ENCODE data around the gene TPPP3.
"Not testable (repeated sequence)": the region's sequence is repeated elsewhere in the genome, so short reads cannot be mapped to it uniquely, and the experiment has no call there.

TPPP3 gene

GRCh38 chr16:67426022-67426421, 32.7 kb upstream of the TPPP3 start:
- no peak for DNase-seq (ENCODE audit: low read depth)

- DNase-seq (ENCODE audit: low read depth): no peak
Measured at GRCh38 chr16:67425580-67425979, 32.3 kb upstream of the TPPP3 start.

- no peak for DNase-seq (ENCODE audit: low read depth)
Measured at GRCh38 chr16:67425061-67425460, 31.8 kb upstream of the TPPP3 start.

GRCh38 chr16:67424261-67424615, 30.9 kb upstream of the TPPP3 start:
- no peak for DNase-seq (ENCODE audit: low read depth)

GRCh38 chr16:67423611-67424260, 30.4 kb upstream of the TPPP3 start:
- no peak for DNase-seq (ENCODE audit: low read depth)

- DNase-seq (ENCODE audit: low read depth): no peak
Measured at GRCh38 chr16:67423015-67423414, 29.7 kb upstream of the TPPP3 start.

DNA sequence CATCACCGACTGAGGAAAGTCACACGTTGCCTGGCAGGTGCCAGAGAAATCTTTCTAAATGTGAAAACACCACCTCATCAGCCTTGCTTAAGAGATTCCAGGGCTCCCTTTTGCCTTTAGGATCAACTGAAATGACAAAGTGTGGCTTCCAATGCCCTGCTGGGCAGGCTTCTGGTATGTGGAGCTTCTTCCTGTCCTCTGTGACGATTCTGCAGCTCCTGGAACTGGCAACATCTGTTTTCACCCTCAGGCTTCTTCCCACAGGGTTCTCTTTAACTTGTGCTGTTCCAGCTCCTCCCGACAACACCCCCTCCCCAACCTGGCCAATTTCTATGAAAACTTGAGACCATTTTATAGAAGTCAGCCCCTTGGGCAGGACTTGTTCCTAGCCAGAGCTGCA, 27.7 kb upstream of the TPPP3 start:
- DNase-seq (ENCODE audit: low read depth): no peak

GRCh38 chr16:67419931-67420330, 26.6 kb upstream of the TPPP3 start:
- DNase-seq (ENCODE audit: low read depth): no peak

GRCh38 chr16:67419502-67419901, 26.2 kb upstream of the TPPP3 start:
- peak; percentile 53 for DNase-seq (ENCODE audit: low read depth)

DNA sequence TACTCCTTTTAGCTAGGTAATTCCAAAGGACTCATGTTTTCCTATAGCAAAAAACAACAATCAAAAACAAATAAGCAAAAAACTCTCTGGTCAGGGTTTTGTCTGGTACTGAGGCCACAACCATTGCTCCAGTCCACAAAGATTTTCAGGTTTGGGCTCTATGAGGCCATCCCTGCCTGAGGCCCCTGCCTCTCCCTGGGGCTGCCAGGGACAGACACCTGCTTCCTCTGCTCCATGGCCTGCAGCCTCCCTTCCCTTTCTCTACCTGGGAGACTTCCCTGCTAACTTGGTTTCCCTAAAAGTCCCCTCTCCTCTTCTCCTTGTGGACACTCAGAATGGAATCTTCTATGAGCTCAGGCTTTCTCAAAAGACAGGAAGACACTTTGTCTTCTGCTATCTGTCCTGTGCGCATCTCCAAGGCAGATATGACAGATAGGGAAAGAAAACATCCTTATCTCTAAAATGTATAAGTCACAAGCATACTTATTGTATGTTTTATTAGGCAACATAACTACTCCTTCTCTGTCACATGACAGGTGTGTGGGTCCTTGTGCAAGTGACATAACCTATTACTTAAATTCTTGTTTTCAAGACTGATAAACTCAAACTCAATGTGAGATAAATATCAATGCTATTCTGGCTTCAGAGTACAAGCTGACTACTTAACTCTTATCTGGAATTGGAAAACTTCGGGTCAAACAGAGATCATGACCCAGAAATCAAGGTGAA, 24.2 kb upstream of the TPPP3 start:
- no peak for DNase-seq (ENCODE audit: low read depth)

DNA sequence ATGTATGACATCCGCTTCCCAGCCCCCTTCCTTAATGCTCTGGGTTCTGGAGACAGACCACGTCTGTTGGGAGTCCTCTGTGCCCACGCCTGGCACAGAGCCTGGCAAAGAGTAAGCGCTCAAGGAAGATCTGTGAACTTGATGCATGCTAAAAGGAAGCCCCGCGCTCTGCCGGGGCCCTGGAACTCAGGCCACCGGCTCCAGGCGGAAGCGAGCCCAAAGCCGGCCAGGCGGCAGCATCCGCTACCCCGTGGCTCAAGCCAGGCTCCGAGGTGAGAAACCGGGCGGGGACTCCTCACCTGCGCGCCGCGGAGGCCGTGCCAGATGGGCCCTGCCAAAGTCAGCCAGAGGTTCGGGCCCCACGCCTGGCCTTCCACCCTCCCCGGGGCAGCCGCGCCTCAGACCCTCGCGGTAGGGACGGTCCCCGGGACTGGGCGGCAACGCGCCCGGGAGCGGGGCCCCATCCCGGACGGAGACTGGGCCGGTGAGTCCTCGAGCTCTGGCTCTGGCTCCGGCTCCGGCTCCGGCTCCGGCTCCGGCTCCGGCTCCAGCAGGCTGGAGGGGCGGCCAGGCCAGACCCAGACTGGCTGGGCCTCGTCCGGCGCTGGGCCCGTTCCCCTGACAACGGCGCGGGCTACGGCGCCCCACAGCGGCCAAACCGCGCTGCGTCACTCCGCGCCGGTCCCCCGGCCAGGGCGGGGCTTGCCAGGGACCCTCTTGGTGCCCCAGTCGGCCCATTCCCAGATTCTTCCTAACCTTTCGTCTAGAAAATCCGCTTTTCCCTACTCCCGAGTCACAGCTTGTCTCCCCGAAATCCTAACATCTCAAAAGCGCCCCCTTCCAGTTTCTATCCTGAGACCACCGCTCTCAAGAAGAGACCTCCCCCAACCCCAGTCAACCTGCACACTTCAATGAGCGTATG, 22.8 kb upstream of the TPPP3 start, which contains the start of gene ZDHHC1:
TSS of gene ZDHHC1 (minus strand) at position 606 of the 922 bp plus-strand sequence. CDS start 8,702 bp downstream, outside the sequence.
- peak; percentile 67 for DNase-seq (ENCODE audit: low read depth)

DNA sequence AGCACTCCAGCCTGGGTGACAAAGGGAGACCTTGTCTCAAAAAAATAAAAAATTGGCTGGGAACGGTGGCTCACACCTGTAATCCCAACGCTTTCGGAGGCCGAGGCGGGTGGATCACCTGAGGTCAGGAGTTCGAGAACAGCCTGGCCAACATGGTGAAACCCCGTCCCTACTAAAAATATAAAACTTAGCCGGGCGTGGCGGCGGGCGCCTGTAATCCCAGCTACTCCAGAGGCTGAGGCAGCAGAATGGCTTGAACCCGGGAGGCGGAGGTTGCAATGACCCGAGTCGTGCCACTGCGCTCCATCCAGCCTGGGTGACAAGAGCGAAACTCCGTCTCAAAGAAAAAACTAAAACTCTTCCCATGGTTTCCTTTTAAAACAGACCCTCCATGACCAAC, 22.1 kb upstream of the TPPP3 start:
- not testable (repeated sequence) for DNase-seq (ENCODE audit: low read depth)

DNA sequence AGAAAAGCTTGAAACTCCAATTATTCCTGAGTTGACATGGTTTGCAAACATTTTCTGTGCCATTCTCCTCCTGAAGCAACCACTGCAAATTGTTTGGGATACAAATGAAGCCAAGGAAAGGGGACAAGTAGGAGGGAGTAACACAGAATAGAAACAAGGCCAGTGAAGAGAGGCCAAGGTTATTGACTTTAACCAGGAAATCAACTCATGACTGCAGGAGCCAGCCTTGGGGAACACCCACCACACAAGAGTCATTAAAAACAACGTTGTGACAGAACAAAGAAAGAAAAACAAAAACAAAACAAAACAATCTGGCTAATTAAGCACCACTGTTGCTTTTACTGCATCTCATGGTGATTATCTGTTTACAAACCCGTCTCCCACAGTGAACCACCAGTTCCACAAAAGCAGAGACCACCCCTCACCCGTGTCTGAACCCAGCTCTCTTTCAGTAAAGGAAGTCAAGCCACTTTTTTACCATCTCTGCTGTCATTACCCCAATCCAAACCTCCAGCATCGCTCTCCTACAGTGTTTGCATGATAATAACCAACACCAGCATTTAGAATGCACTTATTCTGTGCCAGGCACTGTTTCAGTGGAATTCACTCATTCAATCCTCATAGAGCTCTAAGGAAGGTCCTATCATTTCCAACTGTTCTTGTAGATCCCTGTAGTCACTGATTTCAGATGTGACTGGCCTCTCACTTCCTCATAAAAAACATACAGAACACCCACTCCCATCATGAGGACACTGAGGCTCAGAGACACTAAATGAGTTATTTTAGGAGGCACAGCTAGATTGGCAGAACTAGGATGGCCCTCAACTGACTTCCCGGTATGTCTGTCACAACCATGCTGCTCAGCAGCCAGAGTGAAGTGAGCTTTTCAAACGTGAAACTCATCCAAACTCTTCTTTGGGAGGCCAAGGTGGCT, 20.9 kb upstream of the TPPP3 start:
- no peak for DNase-seq (ENCODE audit: low read depth)

DNA sequence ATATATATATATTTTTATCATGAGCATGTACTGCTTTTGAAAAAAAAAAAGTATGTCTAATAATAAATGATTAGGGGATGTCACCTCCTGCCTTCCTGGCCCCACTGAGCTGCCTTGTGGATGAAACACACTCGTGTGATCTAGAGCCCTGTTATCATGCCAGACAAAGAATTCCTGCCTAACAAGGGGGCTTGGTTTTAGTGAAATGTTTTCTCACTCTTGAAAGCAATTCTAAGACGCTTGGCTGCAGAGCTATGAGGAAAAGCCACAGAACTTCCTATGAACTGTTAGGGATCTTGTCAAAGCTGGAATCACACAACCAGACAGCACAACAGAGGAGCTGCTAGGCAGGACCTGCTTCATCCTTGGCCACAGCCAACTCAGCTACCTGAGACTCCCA, 19.0 kb upstream of the TPPP3 start:
- no peak for DNase-seq (ENCODE audit: low read depth)

GRCh38 chr16:67411339-67411738, 18.0 kb upstream of the TPPP3 start:
- no peak for DNase-seq (ENCODE audit: low read depth)

DNA sequence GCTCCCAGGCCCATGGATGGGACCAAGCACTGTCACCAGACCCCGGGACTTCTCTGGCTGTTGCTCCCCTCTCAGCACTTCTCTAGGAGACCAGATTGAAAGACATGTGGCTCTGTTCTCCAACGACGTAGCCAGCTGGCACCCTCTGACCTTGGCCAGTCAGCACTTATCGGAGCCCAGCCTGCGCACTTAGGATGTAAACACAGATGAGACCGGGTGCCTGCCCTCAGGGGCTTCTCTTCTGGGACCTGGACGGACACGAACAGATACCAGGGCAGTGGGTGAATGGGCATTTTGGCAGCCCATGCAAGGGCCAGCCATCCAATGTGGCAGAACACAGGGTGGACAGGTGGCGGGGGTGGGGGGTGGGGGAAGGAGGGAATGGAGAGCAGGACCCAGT, 16.3 kb upstream of the TPPP3 start:
- no peak for DNase-seq (ENCODE audit: low read depth)

DNA sequence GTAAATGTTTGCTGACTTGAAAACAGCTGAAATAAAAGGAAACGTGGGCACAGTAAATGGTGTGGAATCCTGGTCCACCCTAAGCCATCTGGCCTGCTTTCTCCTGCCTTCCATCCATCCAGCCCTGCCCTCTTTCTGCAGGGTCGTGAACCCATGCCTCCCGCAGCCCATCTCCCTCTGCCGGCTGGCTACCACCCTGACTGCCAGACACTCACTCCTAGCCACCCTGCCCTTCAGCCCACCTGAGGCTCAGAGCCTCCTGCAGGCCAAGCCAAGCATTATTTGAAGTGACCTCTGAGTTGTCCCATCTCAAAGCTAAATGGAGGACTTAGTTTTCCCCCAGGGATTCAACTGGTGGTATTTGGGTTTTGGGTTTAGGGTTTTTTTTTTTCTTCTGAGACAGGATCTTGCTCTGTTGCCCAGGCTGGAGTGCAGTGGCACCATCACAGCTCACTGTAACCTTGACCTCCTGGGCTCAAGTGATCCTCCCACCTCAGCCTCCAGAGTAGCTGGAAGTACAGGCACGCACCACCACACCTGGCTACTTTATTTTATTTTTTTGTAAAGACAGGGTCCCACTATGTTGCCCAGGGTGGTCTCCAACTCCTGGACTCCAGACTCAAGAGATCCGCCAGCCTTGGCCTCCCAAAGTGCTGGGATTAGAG, 14.6 kb upstream of the TPPP3 start:
- no peak for DNase-seq (ENCODE audit: low read depth)

DNA sequence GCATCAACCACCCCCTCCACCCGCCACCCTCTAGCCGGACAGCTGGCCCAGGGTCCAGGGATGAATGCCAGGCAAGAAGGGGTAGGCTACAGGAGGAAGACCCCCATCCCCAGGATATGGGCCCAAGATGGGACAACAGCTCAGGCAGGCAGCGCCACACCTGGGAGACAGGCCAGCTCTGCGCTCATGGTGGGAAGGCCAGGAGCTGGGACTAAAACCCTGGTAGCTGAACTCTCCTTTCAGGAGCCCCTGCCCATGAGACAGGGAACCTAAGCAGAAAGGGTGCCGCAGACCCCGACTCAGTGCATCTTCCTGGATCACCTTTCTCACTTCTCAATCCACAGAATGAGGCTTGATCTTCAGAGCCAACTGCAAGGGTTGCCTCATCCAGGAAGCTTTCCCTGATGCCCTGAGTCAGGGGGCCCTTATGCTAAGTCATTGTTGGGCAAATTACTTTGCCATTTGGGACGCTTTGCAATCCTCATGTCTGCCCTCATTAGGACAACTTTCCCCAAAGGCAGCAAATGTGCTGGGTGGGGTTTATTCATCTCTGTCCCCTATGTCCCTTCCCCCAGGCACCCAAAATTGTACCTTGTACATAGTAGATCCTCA, 14.0 kb upstream of the TPPP3 start:
- DNase-seq (ENCODE audit: low read depth): peak; percentile 44

DNA sequence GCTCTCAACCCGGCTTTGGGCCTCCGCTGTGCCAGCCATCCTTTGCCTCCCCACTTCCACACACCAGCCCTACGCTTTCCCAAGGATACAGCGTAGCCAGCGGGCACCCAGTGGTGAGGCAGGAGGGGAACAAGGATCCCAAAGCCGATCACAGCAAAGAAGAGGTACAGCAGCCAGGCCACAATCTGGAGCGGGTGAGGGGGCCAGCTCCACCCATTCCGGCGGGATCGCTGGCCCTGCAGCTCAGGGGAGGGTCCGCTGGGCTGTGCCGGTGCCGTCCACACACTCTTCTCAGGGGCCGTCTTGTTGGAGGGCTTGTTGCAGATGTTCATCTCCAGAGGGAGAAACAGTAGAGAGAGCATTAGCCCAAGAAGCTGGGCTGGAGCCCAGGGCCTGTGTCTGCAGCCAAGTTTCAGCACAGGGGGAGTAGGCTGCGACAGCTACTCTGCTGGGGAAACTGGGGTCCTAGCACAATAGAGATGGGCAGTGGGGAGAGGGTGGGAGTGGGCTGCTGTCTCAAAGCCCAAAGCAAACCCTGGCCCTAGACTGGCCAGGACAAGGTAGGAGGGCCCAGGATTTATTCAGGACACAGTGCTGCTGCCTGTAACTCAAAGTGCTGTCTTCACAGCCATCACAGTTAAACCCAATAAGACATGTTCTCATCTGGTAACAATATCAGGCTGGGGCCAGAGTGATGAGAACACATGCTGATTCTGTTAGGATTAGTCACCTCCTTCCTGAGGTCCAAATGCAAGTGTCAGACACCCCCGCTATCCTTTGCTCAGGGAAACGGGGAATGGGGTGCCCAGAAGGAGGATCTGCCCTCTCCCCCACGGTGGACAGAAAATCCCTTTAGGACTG, 13.0 kb upstream of the TPPP3 start:
- DNase-seq (ENCODE audit: low read depth): peak; percentile 88

DNA sequence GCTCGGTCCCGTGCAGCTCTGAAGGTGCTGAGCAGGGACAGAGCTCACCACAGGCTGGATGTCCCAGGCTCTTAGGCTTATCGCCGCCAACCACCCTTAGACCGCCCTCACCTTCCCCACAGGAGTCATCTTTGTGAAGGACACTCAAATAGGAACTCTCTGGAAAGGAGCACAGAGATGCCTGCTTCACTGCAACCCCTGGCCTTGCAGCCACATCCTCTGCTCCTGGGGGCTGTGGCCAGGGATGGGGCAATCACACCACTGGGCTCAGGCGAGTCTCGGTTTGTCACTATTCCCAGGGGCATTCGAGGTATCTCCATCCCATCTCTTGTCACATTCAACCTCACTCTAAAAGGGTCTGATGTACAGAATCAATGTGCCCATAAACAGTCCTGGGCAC, 12.0 kb upstream of the TPPP3 start:
- no peak for DNase-seq (ENCODE audit: low read depth)

Data from iris pigment epithelial cell (primary cell).